Body of pancreas (tissue), 4 donors: ENCODE results near the gene HACL1. TPM values are rescaled to one million over a fixed set of nuclear protein-coding genes. Genes with fewer than 3 reads are reported as not detected.

Experiments used
- ATAC-seq: fragments of 150-250 bp; one replicate; pipeline ENCODE4 v1.9.1; 2016
- DNase-seq, 4 donors: peaks; one replicate each; pipeline ENCODE4 v3.0.0-alpha.2; 2019
- H3K27ac ChIP-seq, 4 donors: fragments of 200-600 bp; sonication (generic); 1 replicate in 3 of 4; 2 replicates in 1 of 4; pipeline versions ENCODE4 v1.5.1 to v1.6.1; 2016 to 2019; ENCODE audit warnings: mild to moderate bottlenecking in 1 of 4, mixed read lengths in 1 of 4, moderate library complexity in 1 of 4
- H3K27me3 ChIP-seq, 2 donors: fragments of 200-600 bp; sonication (generic); one replicate each; pipeline ENCODE4 v1.6.0; 2016; ENCODE audit warnings: mild to moderate bottlenecking in 1 of 2
- H3K36me3 ChIP-seq, 2 donors: fragments of 200-600 bp; sonication (generic); replicated peaks in 1 of 2; 2 replicates each; pipeline ENCODE4 v1.5.1; 2016; ENCODE audit warnings: low read depth in 2 of 2; ENCODE audit not compliant: insufficient read depth in 1 of 2
- H3K4me1 ChIP-seq: fragments of 200-600 bp; sonication (generic); one replicate; pipeline ENCODE4 v1.6.0; 2016
- H3K4me3 ChIP-seq, 2 donors: fragments of 200-600 bp; sonication (generic); 1 replicate in 1 of 2; 2 replicates in 1 of 2; pipeline ENCODE4 v1.5.1; 2016 to 2019
- H3K9me3 ChIP-seq, 3 donors: fragments of 200-600 bp; sonication (generic); 1 replicate in 2 of 3; 2 replicates in 1 of 3; pipeline ENCODE4 v1.5.1; 2016
- CTCF ChIP-seq, 7 experiments: fragments of 450-650 bp in 4 of 7; fragments of 200-600 bp in 3 of 7; sonication (generic) in 3 of 7; IDR thresholded peaks; one replicate each; pipeline ENCODE4 v1.5.1; 2016 to 2019; ENCODE audit warnings: antibody characterized with exemption in 7 of 7
- POLR2A ChIP-seq, 3 donors: fragments of 450-650 bp; IDR thresholded peaks; one replicate each; pipeline ENCODE4 v1.6.1; 2016; ENCODE audit warnings: antibody characterized with exemption in 3 of 3, mild to moderate bottlenecking in 2 of 3
- WGBS, 2 donors: methylation state at CpG; one replicate each; pipeline ENCODE4 v1.1.5; 2017; 5-methylcytosine and 5-hydroxymethylcytosine counted together
- intact Hi-C: fragments of 100-400 bp; cut with DNase I; formaldehyde crosslinking; loops from one replicate; pipeline ENCODE4 v1.15.1; 2023
- total RNA-seq, 2 donors: library from RNA; depleted of rRNA; stranded (reverse); fragments of >200 nt; gene quantifications; one replicate each; pipeline ENCODE4 v1.1.0, GENCODE V29; 2016

Gene HACL1
- total RNA-seq, 2 donors from 2014 or later: 12.5 to 19.5 TPM

GRCh38 chr3:15616053-15616452 is 14.7 kb upstream of the HACL1 start:
- WGBS, 2 donors: 87% methylated on average over 6 of the region's 6 CpGs
- no peak overlapping the region for H3K4me3 ChIP-seq
- DNase-seq (no peak), ATAC-seq (no peak)
- no peaks in the 10 kb centered on the region for H3K36me3 ChIP-seq
- intact Hi-C loops: no loop called here
- no peaks in the 10 kb centered on the region for H3K27me3 ChIP-seq
- no peak for TF ChIP-seq CTCF (IDR thresholded peaks at IDR 0.05)
- no peak for TF ChIP-seq POLR2A (IDR thresholded peaks at IDR 0.05)
- peaks cover 38% of the 10 kb centered on the region for H3K4me1 ChIP-seq
- no peak overlapping the region for H3K27ac ChIP-seq
- H3K9me3 ChIP-seq: peaks cover 0 to 8% (median 0%) of the 10 kb centered on the region in 3 donors

GRCh38 chr3:15614958-15615357 is 13.6 kb upstream of the HACL1 start:
- no peak for TF ChIP-seq POLR2A (IDR thresholded peaks at IDR 0.05)
- TF ChIP-seq CTCF (IDR thresholded peaks at IDR 0.05): no peak
- H3K27me3 ChIP-seq: no peaks in the 10 kb centered on the region
- H3K4me3 ChIP-seq: no peak overlapping the region
- H3K27ac ChIP-seq: peak overlapping the region in 1 of 4 donors; percentile 12
- peaks cover 49% of the 10 kb centered on the region for H3K4me1 ChIP-seq
- no peaks in the 10 kb centered on the region for H3K36me3 ChIP-seq
- intact Hi-C loops: no loop called here
- no peak for ATAC-seq
- WGBS, 2 donors: 67 to 85% methylated on average over 1 of the region's 1 CpG
- DNase-seq: no peak
- H3K9me3 ChIP-seq: peaks cover 0 to 3% (median 0%) of the 10 kb centered on the region in 3 donors

- 35 to 39% methylated on average over 1 of the region's 1 CpG for WGBS, 2 donors
- TF ChIP-seq POLR2A (IDR thresholded peaks at IDR 0.05): no peak
- no peak for TF ChIP-seq CTCF (IDR thresholded peaks at IDR 0.05)
- ATAC-seq (no peak), DNase-seq (no peak)
- Histone ChIP-seq H3K4me3 (no peak overlapping the region), H3K27me3 (no peaks in the 10 kb centered on the region), H3K27ac (peak overlapping the region in 2 of 4 donors; percentile 37 to 68), H3K36me3 (no peaks in the 10 kb centered on the region), H3K9me3 (no peaks in the 10 kb centered on the region), H3K4me1 (peaks cover 75% of the 10 kb centered on the region)
- intact Hi-C loops: no loop called here
These were observed 10.6 kb upstream of the HACL1 start for GRCh38 chr3:15612001-15612400.

- H3K4me1 ChIP-seq: peaks cover 85% of the 10 kb centered on the region
- TF ChIP-seq CTCF (IDR thresholded peaks at IDR 0.05) (no peak), POLR2A (IDR thresholded peaks at IDR 0.05) (no peak)
- no peaks in the 10 kb centered on the region for H3K9me3 ChIP-seq
- H3K27me3 ChIP-seq: no peaks in the 10 kb centered on the region
- WGBS, 2 donors: 36 to 47% methylated on average over 3 of the region's 3 CpGs
- DNase-seq: peak in 3 of 4 donors; percentile 21 to 51 (median 36)
- H3K27ac ChIP-seq: peak overlapping the region in 3 of 4 donors; percentile 37 to 68 (median 56)
- no peak overlapping the region for H3K4me3 ChIP-seq
- intact Hi-C loops: no loop called here
- no peaks in the 10 kb centered on the region for H3K36me3 ChIP-seq
- ATAC-seq: no peak
These were observed 9.6 kb upstream of the HACL1 start for GRCh38 chr3:15611018-15611417.

- no peak overlapping the region for H3K4me3 ChIP-seq
- H3K36me3 ChIP-seq: no peaks in the 10 kb centered on the region
- WGBS, 2 donors: 63 to 66% methylated on average over 4 of the region's 4 CpGs
- ATAC-seq (no peak), DNase-seq (peak; percentile 43 to 81 (median 46))
- no peaks in the 10 kb centered on the region for H3K27me3 ChIP-seq
- TF ChIP-seq POLR2A (IDR thresholded peaks at IDR 0.05) (no peak), CTCF (IDR thresholded peaks at IDR 0.05) (no peak)
- H3K9me3 ChIP-seq: no peaks in the 10 kb centered on the region
- intact Hi-C loops: no loop called here
- peaks cover 91% of the 10 kb centered on the region for H3K4me1 ChIP-seq
- H3K27ac ChIP-seq: peak overlapping the region in 3 of 4 donors; percentile 37 to 68 (median 56)
These were observed 8.9 kb upstream of the HACL1 start for GRCh38 chr3:15610082-15610759.
